ENCODE data around the gene NFKBIB. TPM values are rescaled to one million over a fixed set of nuclear protein-coding genes. Genes with fewer than 3 reads are reported as not detected.
"Not testable (repeated sequence)": the region's sequence is repeated elsewhere in the genome, so short reads cannot be mapped to it uniquely, and the experiment has no call there.

Gene NFKBIB, protein sequence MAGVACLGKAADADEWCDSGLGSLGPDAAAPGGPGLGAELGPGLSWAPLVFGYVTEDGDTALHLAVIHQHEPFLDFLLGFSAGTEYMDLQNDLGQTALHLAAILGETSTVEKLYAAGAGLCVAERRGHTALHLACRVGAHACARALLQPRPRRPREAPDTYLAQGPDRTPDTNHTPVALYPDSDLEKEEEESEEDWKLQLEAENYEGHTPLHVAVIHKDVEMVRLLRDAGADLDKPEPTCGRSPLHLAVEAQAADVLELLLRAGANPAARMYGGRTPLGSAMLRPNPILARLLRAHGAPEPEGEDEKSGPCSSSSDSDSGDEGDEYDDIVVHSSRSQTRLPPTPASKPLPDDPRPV
- 60.2 and 66.3 TPM in 2 replicates for total RNA-seq

DNA sequence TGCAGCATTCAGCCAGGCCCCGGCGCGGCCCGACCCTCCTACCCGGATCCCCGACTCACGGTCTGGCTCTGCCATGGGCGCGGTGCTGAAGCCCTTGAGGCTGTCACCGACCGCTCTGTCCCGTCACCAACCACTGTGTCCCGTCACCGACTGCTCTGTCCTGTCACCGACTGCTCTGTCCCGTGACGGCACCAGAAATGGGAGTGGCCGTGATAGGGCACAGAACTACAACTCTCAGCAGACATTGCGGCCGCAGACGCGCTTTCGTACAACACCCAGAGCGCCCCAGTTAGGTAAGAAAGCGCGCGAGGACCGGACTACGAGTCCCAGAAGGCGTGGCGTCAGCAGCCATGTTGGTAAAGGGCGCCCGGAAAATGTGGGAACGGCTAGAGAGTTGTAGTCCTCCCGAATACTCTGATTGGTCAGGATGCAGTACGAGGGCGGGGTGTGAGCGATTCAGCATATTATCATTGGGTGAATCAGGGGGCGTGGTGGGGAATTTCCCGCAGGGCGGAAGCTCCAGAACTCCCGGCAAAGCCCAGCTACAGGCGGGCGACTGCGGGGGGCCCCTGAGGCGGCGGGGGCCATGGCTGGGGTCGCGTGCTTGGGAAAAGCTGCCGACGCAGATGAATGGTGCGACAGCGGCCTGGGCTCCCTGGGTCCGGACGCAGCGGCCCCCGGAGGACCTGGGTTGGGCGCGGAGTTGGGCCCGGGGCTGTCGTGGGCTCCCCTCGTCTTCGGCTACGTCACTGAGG lies at the start of gene NFKBIB, which contains the start of gene SIRT2:
NFKBIB (plus strand) TSS at position 523 of the 755 bp plus-strand sequence; CDS start at position 587, 64 bp downstream.
SIRT2 (minus strand) TSS at position 172 of the 755 bp plus-strand sequence; CDS start at position 75, 97 bp downstream.
- intact Hi-C loops (cut with micrococcal nuclease): loop anchor here (1.0 kb wide), 12 partner anchors 12 to 564 kb away; partner anchors contain the start of genes ACTN4, CATSPERG, ECH1 and EIF3K

DNA sequence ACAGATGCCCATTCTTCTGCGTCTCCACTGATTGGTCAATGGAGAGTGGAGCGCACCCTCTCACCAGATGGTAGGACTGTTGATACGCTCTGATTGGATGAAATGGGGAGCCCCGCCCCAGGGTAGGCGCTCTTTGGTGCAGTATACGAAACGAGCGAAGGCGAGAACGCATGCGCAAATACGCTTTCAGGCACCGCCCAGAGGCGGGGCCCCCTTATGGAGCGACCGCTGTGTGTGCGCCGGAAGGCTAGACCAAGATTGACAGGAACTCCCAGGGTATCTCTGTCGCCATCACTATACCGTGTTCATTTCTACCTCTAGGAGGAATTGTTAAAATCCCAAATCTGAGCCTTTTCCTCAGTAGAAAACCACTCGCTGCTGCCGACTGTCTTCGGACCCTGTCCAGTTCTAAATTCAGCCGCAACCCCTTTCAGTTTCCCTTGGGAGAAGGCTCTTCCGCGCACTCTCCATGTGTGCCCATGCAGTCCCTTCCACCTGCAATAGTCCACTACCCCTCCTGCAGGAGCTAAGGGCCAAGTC lies 49.3 kb upstream of the NFKBIB start:
- intact Hi-C loops (cut with micrococcal nuclease): loop anchor here (1.0 to 5.0 kb wide), 12 partner anchors 19 to 562 kb away; partner anchors contain the start of genes ACTN4, ECH1, EIF3K and GGN

- intact Hi-C loops (cut with micrococcal nuclease): loop anchor here (1.0 to 5.0 kb wide), 12 partner anchors 20 to 562 kb away; partner anchors contain the start of genes ACTN4, ECH1, EIF3K and GGN
Measured at GRCh38 chr19:38850976-38851621, 48.7 kb upstream of the NFKBIB start.

GRCh38 chr19:38851622-38852230 lies 48.0 kb upstream of the NFKBIB start:
- intact Hi-C loops (cut with micrococcal nuclease): loop anchor here (1.0 to 5.0 kb wide), 4 partner anchors 18 to 561 kb away; partner anchors contain the start of genes GGN, MED29, PAF1 and PLEKHG2

- intact Hi-C loops (cut with micrococcal nuclease): loop anchor here (1.0 to 5.0 kb wide), 2 partner anchors 17 to 540 kb away; partner anchors contain the start of genes MED29 and PAF1
Measured at GRCh38 chr19:38852231-38853044, 47.3 kb upstream of the NFKBIB start.

GRCh38 chr19:38853214-38853613 lies 46.6 kb upstream of the NFKBIB start:
- intact Hi-C loops (cut with micrococcal nuclease): loop anchor here (5.0 kb wide), 1 partner anchor 539 kb away; the partner anchor contains the start of genes MED29 and PAF1

DNA sequence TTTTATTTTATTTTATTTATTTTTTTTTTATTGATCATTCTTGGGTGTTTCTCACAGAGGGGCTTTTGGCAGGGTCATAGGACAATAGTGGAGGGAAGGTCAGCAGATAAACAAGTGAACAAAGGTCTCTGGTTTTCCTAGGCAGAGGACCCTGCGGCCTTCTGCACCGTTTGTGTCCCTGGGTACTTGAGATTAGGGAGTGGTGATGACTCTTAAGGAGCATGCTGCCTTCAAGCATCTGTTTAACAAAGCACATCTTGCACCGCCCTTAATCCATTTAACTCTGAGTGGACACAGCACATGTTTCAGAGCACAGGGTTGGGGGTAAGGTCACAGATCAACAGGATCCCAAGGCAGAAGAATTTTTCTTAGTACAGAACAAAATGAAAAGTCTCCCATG lies 44.8 kb upstream of the NFKBIB start:
- intact Hi-C loops (cut with micrococcal nuclease): loop anchor here (5.0 kb wide), 1 partner anchor 537 kb away; the partner anchor contains the start of genes MED29 and PAF1

GRCh38 chr19:38855751-38856150 lies 44.0 kb upstream of the NFKBIB start:
- intact Hi-C loops (cut with micrococcal nuclease): not testable (repeated sequence)

GRCh38 chr19:38856813-38857212 lies 43.0 kb upstream of the NFKBIB start:
- intact Hi-C loops (cut with micrococcal nuclease): no loop called here

DNA sequence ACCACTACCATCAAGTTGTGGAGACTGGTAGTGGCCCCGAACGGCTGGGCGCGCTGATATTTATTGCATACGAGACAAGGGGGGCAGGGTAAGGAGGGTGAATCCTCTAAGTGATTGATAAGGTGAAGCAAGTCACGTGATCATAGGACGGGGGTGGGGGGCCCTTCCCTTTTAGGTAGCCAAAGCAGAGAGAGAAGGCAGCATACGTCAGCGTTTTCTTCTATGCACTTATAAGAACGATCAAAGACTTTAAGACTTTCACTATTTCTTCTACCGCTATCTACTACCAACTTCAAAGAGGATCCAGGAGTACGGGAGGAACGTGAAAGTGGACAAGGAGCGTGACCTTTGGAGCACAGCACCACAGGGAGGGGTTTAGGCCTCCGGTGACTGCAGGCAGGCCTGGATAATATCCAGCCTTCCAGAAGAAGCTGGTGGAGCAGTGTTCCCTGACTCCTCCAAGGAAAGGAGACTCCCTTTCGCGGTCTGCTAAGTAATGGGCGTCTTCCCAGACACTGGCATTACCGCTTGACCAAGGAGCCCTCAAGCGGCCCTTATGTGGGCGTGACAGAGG lies 40.1 kb upstream of the NFKBIB start:
- intact Hi-C loops (cut with micrococcal nuclease): not testable (repeated sequence)

DNA sequence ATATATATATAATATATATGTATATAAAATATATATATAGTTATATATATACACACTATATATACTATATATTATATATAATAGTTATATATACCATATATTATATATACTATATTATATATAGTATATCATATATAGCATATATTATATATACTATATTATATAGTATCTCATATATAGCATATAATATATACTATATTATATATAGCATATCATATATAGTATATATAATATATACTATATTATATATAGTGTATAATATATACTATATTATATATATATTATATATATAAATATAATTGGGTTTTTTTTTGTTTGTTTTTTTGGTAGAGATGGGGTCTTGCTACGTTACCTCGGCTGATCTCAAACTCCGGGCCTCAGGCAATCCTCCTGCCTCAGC lies 38.4 kb upstream of the NFKBIB start:
- intact Hi-C loops (cut with micrococcal nuclease): no loop called here

GRCh38 chr19:38862321-38863059 lies 37.3 kb upstream of the NFKBIB start:
- intact Hi-C loops (cut with micrococcal nuclease): no loop called here

DNA sequence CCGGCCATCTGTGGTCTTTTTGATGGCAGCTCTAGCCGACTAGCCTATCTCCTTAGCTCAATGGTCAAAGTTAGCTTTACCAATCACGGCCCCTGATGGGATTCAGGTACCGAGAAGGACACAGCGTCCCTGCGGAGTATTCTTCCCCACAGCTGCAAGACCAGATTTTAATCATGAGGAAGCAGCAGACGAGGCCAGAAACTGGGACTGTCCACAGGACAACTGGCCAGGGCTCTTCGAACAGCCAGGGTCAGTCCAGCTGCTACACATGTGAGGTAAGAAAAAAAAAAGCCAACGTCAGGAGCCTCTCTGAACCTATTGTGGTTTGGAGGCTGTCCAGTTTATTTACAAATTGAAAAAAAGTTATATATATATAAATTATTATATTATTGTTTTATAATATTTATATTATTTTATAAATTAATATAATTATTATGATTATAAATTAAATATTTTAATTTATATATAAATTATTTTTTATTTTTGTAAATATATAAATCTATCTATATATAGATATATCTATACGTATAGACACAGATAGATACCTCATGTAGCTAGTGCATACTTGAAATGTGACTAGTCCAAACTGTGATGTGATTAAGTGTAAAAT lies 32.5 kb upstream of the NFKBIB start:
- intact Hi-C loops (cut with micrococcal nuclease): no loop called here

DNA sequence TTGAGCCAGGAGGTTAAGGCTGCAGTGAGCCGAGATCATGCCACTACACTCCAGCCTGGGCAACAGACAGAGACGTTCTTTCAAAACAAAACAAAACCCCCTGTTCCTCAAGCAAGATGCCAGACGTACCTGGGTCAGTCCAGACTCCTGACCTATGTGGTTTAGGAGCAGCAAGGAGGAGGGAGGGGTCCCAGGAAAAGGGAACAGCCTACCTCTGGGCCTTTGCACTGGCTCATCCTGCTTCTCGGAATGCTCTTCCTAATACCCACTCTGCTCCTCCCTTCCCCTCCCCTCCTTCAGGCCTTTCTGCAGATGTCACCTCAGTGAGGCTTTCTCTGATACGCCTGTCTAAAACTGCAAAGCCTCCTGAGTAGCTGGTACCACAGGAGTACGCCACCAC lies 31.2 kb upstream of the NFKBIB start:
- intact Hi-C loops (cut with micrococcal nuclease): loop anchor here (2.0 kb wide), 1 partner anchor 222 kb away; the partner anchor contains the start of gene ACTN4

DNA sequence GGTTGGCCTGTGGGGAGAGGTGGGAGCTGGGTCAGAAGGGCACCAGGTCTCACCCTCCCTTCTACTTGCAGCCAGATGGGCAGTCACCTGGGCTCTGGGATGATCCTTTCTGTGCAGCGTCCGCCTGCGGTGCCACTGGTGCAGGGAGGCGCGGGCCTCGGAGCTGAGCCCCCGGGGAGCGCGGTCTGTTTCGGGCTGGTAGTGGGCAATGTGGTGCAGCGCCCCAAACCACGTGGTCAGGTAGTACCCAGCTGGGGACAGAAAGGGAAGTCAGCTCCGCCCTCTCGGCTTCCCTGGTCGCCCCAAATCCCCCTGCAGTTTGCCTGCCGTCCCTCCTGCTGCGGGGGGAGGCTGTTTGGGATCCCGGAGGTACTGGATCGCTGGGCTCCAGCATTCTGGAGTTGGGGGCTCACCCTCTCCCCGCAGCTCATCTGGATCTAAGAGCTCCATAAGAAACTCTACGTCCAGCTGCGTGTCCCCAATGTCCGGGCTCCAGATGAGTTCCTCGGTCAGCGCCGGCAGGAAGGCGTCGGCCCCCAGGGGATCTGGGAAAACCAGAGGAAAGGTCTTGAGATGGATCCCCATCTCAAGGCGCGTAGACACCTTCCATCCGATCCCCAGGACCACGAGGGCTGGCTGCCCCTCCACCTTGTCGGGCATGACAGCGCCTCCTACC lies 30.5 kb upstream of the NFKBIB start:
- intact Hi-C loops (cut with micrococcal nuclease): loop anchor here (1.0 to 2.0 kb wide), 5 partner anchors 9 to 222 kb away; partner anchors contain the start of genes ACTN4, ECH1, NFKBIB and RINL

- intact Hi-C loops (cut with micrococcal nuclease): loop anchor here (1.0 to 2.0 kb wide), 5 partner anchors 8 to 223 kb away; partner anchors contain the start of genes ACTN4, ECH1, NFKBIB and RINL
Measured at GRCh38 chr19:38869836-38870607, 29.7 kb upstream of the NFKBIB start.
